IMR-90 (cell line): ENCODE results near the gene MGRN1. TPM values are rescaled to one million over a fixed set of nuclear protein-coding genes. Genes with fewer than 3 reads are reported as not detected.

Experiments
- ATAC-seq: fragments of 200-7000 bp; cut with Tn5 transposase; 2 replicates; pipeline ENCODE4 v1.9.1; 2020; ENCODE audit warnings: low read depth, mild to moderate bottlenecking, moderate library complexity
- BruUV-seq: library from RNA; stranded (reverse); fragments of 400-500 nt; replicated peaks from 2 replicates; lab custom pipeline; 2021; lab: Mats Ljungman, UMichigan
- CTCF ChIA-PET: fragments of 300-600 bp; formaldehyde crosslinking; extraction: SDS; loops from one replicate; lab custom pipeline; 2021; ENCODE audit warnings: antibody characterized with exemption; lab: Yijun Ruan, JAX
- POLR2A ChIA-PET: fragments of 300-600 bp; sonication (Branson Sonifier 250); formaldehyde crosslinking; loops from one replicate; lab custom pipeline; 2022; ENCODE audit warnings: antibody characterized with exemption; ENCODE audit not compliant: unreplicated experiment; lab: Charles Lee
- DNase-seq: peaks from one replicate; pipeline ENCODE4 v3.0.0; 2013
- H2AFZ ChIP-seq: replicated peaks from 2 replicates; pipeline ENCODE3; 2013; ENCODE audit warnings: low read length, mild to moderate bottlenecking; ENCODE audit not compliant: poor library complexity
- H2AK5ac ChIP-seq: 2 replicates; pipeline ENCODE4 v1.6.1; 2013; ENCODE audit warnings: low read depth, low read length, inconsistent platforms
- H2AK9ac ChIP-seq: replicated peaks from 2 replicates; pipeline ENCODE3; 2013; ENCODE audit warnings: mild to moderate bottlenecking, low read depth, low read length, moderate library complexity; ENCODE audit not compliant: poor library complexity
- H2BK120ac ChIP-seq: 2 replicates; pipeline ENCODE4 v1.6.1; 2013; ENCODE audit warnings: low read depth, low read length, inconsistent platforms
- H2BK15ac ChIP-seq: 3 replicates; pipeline ENCODE4 v1.6.1; 2013; ENCODE audit warnings: low read depth, low read length, inconsistent platforms
- H2BK20ac ChIP-seq: 2 replicates; pipeline ENCODE4 v1.6.1; 2013; ENCODE audit warnings: low read depth, mild to moderate bottlenecking, inconsistent platforms, low read length, moderate library complexity
- H2BK5ac ChIP-seq: 2 replicates; pipeline ENCODE4 v1.6.1; 2013; ENCODE audit warnings: mild to moderate bottlenecking, low read depth, low read length, inconsistent platforms; ENCODE audit not compliant: poor library complexity, severe bottlenecking
- H3K14ac ChIP-seq: replicated peaks from 2 replicates; pipeline ENCODE4 v1.6.1; 2013; ENCODE audit warnings: low read depth, low read length, inconsistent platforms
- H3K18ac ChIP-seq: 2 replicates; pipeline ENCODE4 v1.6.1; 2013; ENCODE audit warnings: low read depth, low read length, control low read depth
- H3K23ac ChIP-seq: 2 replicates; pipeline ENCODE4 v1.6.1; 2013; ENCODE audit warnings: low read depth, low read length, inconsistent platforms
- H3K27ac ChIP-seq: 2 replicates; pipeline ENCODE4 v1.5.1; 2013; ENCODE audit warnings: mild to moderate bottlenecking, control low read depth, low read length; ENCODE audit not compliant: insufficient read depth
- H3K27me3 ChIP-seq: 2 replicates; pipeline ENCODE4 v1.6.1; 2013; ENCODE audit warnings: low read length; ENCODE audit not compliant: control insufficient read depth, insufficient read depth
- H3K36me3 ChIP-seq: 2 replicates; pipeline ENCODE4 v1.6.1; 2013; ENCODE audit warnings: low read length, mixed read lengths; ENCODE audit not compliant: control insufficient read depth, insufficient read depth
- H3K4ac ChIP-seq: 2 replicates; pipeline ENCODE4 v1.6.1; 2013; ENCODE audit warnings: low read depth, low read length, inconsistent platforms
- H3K4me1 ChIP-seq: 2 replicates; pipeline ENCODE4 v1.6.1; 2013; ENCODE audit warnings: low read length, mixed read lengths; ENCODE audit not compliant: control insufficient read depth, insufficient read depth
- H3K4me2 ChIP-seq: 2 replicates; pipeline ENCODE4 v1.6.1; 2013; ENCODE audit warnings: low read depth, mild to moderate bottlenecking, control low read depth, low read length, moderate library complexity
- H3K4me3 ChIP-seq: 2 replicates; pipeline ENCODE4 v1.5.1; 2013; ENCODE audit warnings: low read depth, mild to moderate bottlenecking, control low read depth, low read length, moderate library complexity; ENCODE audit not compliant: insufficient read depth
- H3K56ac ChIP-seq: 2 replicates; pipeline ENCODE4 v1.6.1; 2013; ENCODE audit warnings: low read length, inconsistent platforms; ENCODE audit not compliant: insufficient read depth; ENCODE audit errors: extremely low read depth
- H3K79me1 ChIP-seq, 2 experiments: 2 replicates each; pipeline ENCODE4 v1.6.1; 2013; ENCODE audit warnings: low read length in 2 of 2, inconsistent platforms in 1 of 2, low read depth in 1 of 2
- H3K9ac ChIP-seq: 2 replicates; pipeline ENCODE4 v1.6.1; 2013; ENCODE audit warnings: low read depth, low read length, control low read depth
- H3K9me1 ChIP-seq: 2 replicates; pipeline ENCODE4 v1.6.1; 2013; ENCODE audit warnings: low read length, inconsistent platforms; ENCODE audit not compliant: insufficient read depth
- H3K9me3 ChIP-seq: 2 replicates; pipeline ENCODE4 v1.6.1; 2013; ENCODE audit warnings: low read length; ENCODE audit not compliant: control insufficient read depth, insufficient read depth
- H4K20me1 ChIP-seq: 2 replicates; pipeline ENCODE4 v1.6.1; 2013; ENCODE audit warnings: low read length, inconsistent platforms; ENCODE audit not compliant: insufficient read depth
- H4K5ac ChIP-seq: 2 replicates; pipeline ENCODE4 v1.6.1; 2013; ENCODE audit warnings: mild to moderate bottlenecking, low read depth, low read length, control low read depth
- H4K8ac ChIP-seq, 2 experiments: 2 replicates each; pipeline ENCODE4 v1.6.1; 2013; ENCODE audit warnings: low read depth in 2 of 2, low read length in 2 of 2, control low read depth in 1 of 2, inconsistent platforms in 1 of 2
- H4K91ac ChIP-seq: 2 replicates; pipeline ENCODE4 v1.6.1; 2013; ENCODE audit warnings: low read depth, low read length, inconsistent platforms; ENCODE audit not compliant: insufficient read depth
- BHLHE40 ChIP-seq: fragments of 150-350 bp; IDR thresholded peaks from 2 replicates; pipeline ENCODE4 v1.6.1; 2016; ENCODE audit warnings: mild to moderate bottlenecking, low read depth, low read length
- CEBPB ChIP-seq: IDR thresholded peaks from 2 replicates; pipeline ENCODE4 v1.6.1; 2012; ENCODE audit warnings: low read depth, low read length, improper control_type of control experiment
- CHD1 ChIP-seq: IDR thresholded peaks from 2 replicates; pipeline ENCODE4 v1.6.1; 2012; ENCODE audit warnings: low read depth, low read length, improper control_type of control experiment
- CTCF ChIP-seq: conservative IDR thresholded peaks from 2 replicates; pipeline ENCODE4 v1.5.1; 2012; ENCODE audit warnings: mild to moderate bottlenecking, low read depth, low read length, improper control_type of control experiment
- ELK1 ChIP-seq: fragments of 150-350 bp; IDR thresholded peaks from 2 replicates; pipeline ENCODE4 v1.6.1; 2016; ENCODE audit warnings: low read depth, mild to moderate bottlenecking, low read length, moderate library complexity, borderline replicate concordance
- FOS ChIP-seq: fragments of 150-350 bp; IDR thresholded peaks from 2 replicates; pipeline ENCODE4 v1.6.1; 2016; ENCODE audit warnings: low read depth, low read length
- MAFK ChIP-seq: IDR thresholded peaks from 2 replicates; pipeline ENCODE4 v1.6.1; 2012; ENCODE audit warnings: low read depth, low read length, improper control_type of control experiment
- MAZ ChIP-seq: IDR thresholded peaks from 2 replicates; pipeline ENCODE4 v1.6.1; 2012; ENCODE audit warnings: low read depth, mild to moderate bottlenecking, low read length, improper control_type of control experiment, moderate library complexity, borderline replicate concordance
- MXI1 ChIP-seq: IDR thresholded peaks from 2 replicates; pipeline ENCODE4 v1.6.1; 2012; ENCODE audit warnings: low read depth, mild to moderate bottlenecking, low read length, moderate library complexity, borderline replicate concordance
- NFE2L2 ChIP-seq: fragments of 150-350 bp; IDR thresholded peaks from 2 replicates; pipeline ENCODE4 v1.6.1; 2016; ENCODE audit warnings: low read depth, mild to moderate bottlenecking, low read length
- POLR2A ChIP-seq: IDR thresholded peaks from 2 replicates; pipeline ENCODE4 v1.6.1; 2012; ENCODE audit warnings: mild to moderate bottlenecking, low read depth, low read length
- RAD21 ChIP-seq: IDR thresholded peaks from 2 replicates; pipeline ENCODE4 v1.6.1; 2012; ENCODE audit warnings: low read length, improper control_type of control experiment
- RCOR1 ChIP-seq: IDR thresholded peaks from 2 replicates; pipeline ENCODE4 v1.6.1; 2012; ENCODE audit warnings: mild to moderate bottlenecking, low read length, improper control_type of control experiment; ENCODE audit not compliant: insufficient replicate concordance
- RFX5 ChIP-seq: IDR thresholded peaks from 2 replicates; pipeline ENCODE4 v1.8.0; 2012; ENCODE audit warnings: low read depth, mild to moderate bottlenecking, low read length, moderate library complexity
- SMC3 ChIP-seq: fragments of 150-350 bp; IDR thresholded peaks from 2 replicates; pipeline ENCODE4 v1.6.1; 2016; ENCODE audit warnings: low read depth, mild to moderate bottlenecking, antibody characterized with exemption, low read length, moderate library complexity
- USF2 ChIP-seq: fragments of 150-350 bp; IDR thresholded peaks from 2 replicates; pipeline ENCODE4 v1.6.1; 2017; ENCODE audit warnings: mild to moderate bottlenecking, antibody characterized with exemption, low read length, low read depth
- WGBS, 2 experiments: methylation state at CpG; one replicate each; pipeline versions ENCODE4 v1.1.5 to v1.1.7; 2013; ENCODE audit warnings: missing lambda C conversion rate in 2 of 2; ENCODE audit not compliant: insufficient read length in 1 of 2; ENCODE audit errors: extremely low coverage in 2 of 2; 5-methylcytosine and 5-hydroxymethylcytosine counted together
- dilution Hi-C: fragments of 300-500 bp; cut with HindIII; formaldehyde crosslinking; loops from one replicate; pipeline ENCODE4 v1.14.3; 2018; ENCODE audit warnings: low sequenced_read_pairs; ENCODE audit not compliant: unreplicated experiment
- in situ Hi-C: fragments of 300-500 bp; cut with MboI; formaldehyde crosslinking; loops from 3 replicates; pipeline ENCODE4 v1.14.3; 2019; ENCODE audit warnings: low sequenced_read_pairs, inconsistent platforms, mixed read lengths
- intact Hi-C: fragments of 100-400 bp; cut with micrococcal nuclease; formaldehyde crosslinking; loops from 2 replicates; pipeline ENCODE4 v1.10.0; 2022
- polyA plus RNA-seq, 3 experiments: library from polyadenylated mRNA; depleted of rRNA; stranded (reverse); fragments of >200 nt; gene quantifications; 2 replicates each; pipeline ENCODE4 v1.2.3, GENCODE V29; 2012; ENCODE audit warnings: low replicate concordance in 1 of 3
- total RNA-seq: library from RNA; depleted of rRNA; stranded (reverse); fragments of >200 nt; gene quantifications from 2 replicates; pipeline ENCODE4 v1.2.3, GENCODE V29; 2012

MGRN1 gene
- total and polyA plus RNA-seq, 2 of the 4 experiments (the other 2 are of a cell fraction), result 11.7 to 32.7 TPM

GRCh38 chr16:4597174-4597573, 27.5 kb upstream of the MGRN1 start:
- dilution Hi-C loops (no loop called here), in situ Hi-C loops (no loop called here), intact Hi-C loops (no loop called here)
- peaks cover 45% of the 10 kb centered on the region for H3K27me3 ChIP-seq
- H4K5ac ChIP-seq, result no peak overlapping the region
- H3K27ac ChIP-seq, result no peak overlapping the region
- H3K9ac ChIP-seq, result no peak overlapping the region
- H3K9me3 ChIP-seq, result no peaks in the 10 kb centered on the region
- H3K4me3 ChIP-seq, result no peak overlapping the region
- 44% methylated on average over 4 of the region's 9 CpGs; no CpG with 5 or more reads in 1 of the 2 experiments for WGBS, 2 experiments
- H3K4me1 ChIP-seq, result no peaks in the 10 kb centered on the region
- no peak overlapping the region for H2BK15ac ChIP-seq
- no peak overlapping the region for H2AFZ ChIP-seq
- no peaks in the 10 kb centered on the region for H3K9me1 ChIP-seq
- no peaks in the 10 kb centered on the region for H3K36me3 ChIP-seq
- no peak overlapping the region for H3K56ac ChIP-seq
- H3K18ac ChIP-seq, result no peak overlapping the region
- H4K91ac ChIP-seq, result no peak overlapping the region
- ChIA-PET POLR2A (no interaction called here), CTCF (no interaction called here)
- BruUV-seq, result no TSS peak
- no peak overlapping the region for H3K14ac ChIP-seq
- H3K79me1 ChIP-seq, result no peaks in the 10 kb centered on the region
- H2AK9ac ChIP-seq, result no peak overlapping the region
- H4K20me1 ChIP-seq, result no peaks in the 10 kb centered on the region
- no peak overlapping the region for H2BK20ac ChIP-seq
- no peak overlapping the region for H3K4me2 ChIP-seq
- TF ChIP-seq USF2 (no peak), MAFK (no peak), SMC3 (no peak), CHD1 (no peak), ELK1 (no peak), NFE2L2 (no peak), RFX5 (no peak), RCOR1 (no peak), POLR2A (no peak), MXI1 (no peak), MAZ (no peak), CTCF (no peak), CEBPB (no peak), RAD21 (no peak), BHLHE40 (no peak), FOS (no peak)
- no peak overlapping the region for H4K8ac ChIP-seq
- ATAC-seq, result no peak
- no peak overlapping the region for H2AK5ac ChIP-seq
- H2BK5ac ChIP-seq, result no peak overlapping the region
- H3K4ac ChIP-seq, result no peak overlapping the region
- no peak for DNase-seq
- H3K23ac ChIP-seq, result no peak overlapping the region
- H2BK120ac ChIP-seq, result no peak overlapping the region
